ENCODE results near the gene FBXO15. TPM values are rescaled to one million over a fixed set of nuclear protein-coding genes. Genes with fewer than 3 reads are reported as not detected.

Gene FBXO15
- total RNA-seq, 2 donors from 2014 or later: 1.0 to 3.3 TPM

GRCh38 chr18:74155276-74155675, 7.6 kb upstream of the FBXO15 start:
- no peak for ATAC-seq
- no peak for TF ChIP-seq POLR2A (IDR thresholded peaks at IDR 0.05)
- no peak for TF ChIP-seq CTCF (IDR thresholded peaks at IDR 0.05)

GRCh38 chr18:74154716-74155115, 7.1 kb upstream of the FBXO15 start:
- TF ChIP-seq POLR2A (IDR thresholded peaks at IDR 0.05) (no peak), CTCF (IDR thresholded peaks at IDR 0.05) (no peak)
- H3K27ac ChIP-seq: no peak overlapping the region
- 87 to 90% methylated on average over 4 of the region's 4 CpGs for WGBS, 2 donors
- intact Hi-C loops (cut with DNase I): no loop called here
- H3K36me3 ChIP-seq (replicated peaks in 1 of 2; ENCODE audit: insufficient read depth in 1 of 2, low read depth in 2 of 2): peaks cover 0 to 21% of the 10 kb centered on the region in 2 donors
- no peaks in the 10 kb centered on the region for H3K9me3 ChIP-seq
- DNase-seq: no peak
- peaks cover 12% of the 10 kb centered on the region for H3K4me1 ChIP-seq
- H3K4me3 ChIP-seq: no peak overlapping the region
- no peaks in the 10 kb centered on the region for H3K27me3 ChIP-seq
- no peak for ATAC-seq

More at GRCh38 chr18:74155276-74155675, 7.6 kb upstream of the FBXO15 start:
- Histone ChIP-seq H3K9me3 (no peaks in the 10 kb centered on the region), H3K36me3 (replicated peaks in 1 of 2; ENCODE audit: insufficient read depth in 1 of 2, low read depth in 2 of 2) (peaks cover 0 to 21% of the 10 kb centered on the region in 2 donors), H3K4me3 (no peak overlapping the region), H3K27me3 (no peaks in the 10 kb centered on the region), H3K27ac (no peak overlapping the region), H3K4me1 (peaks cover 6% of the 10 kb centered on the region)
- DNase-seq: no peak
- WGBS, 2 donors: 73 to 80% methylated on average over 4 of the region's 4 CpGs
- intact Hi-C loops (cut with DNase I): no loop called here

GRCh38 chr18:74153793-74154192, 6.2 kb upstream of the FBXO15 start:
- 92 to 95% methylated on average over 4 of the region's 4 CpGs for WGBS, 2 donors
- DNase-seq (no peak), ATAC-seq (no peak)
- intact Hi-C loops (cut with DNase I): no loop called here
- H3K9me3 ChIP-seq: no peaks in the 10 kb centered on the region
- TF ChIP-seq CTCF (IDR thresholded peaks at IDR 0.05): no peak
- no peak for TF ChIP-seq POLR2A (IDR thresholded peaks at IDR 0.05)
- no peak overlapping the region for H3K27ac ChIP-seq
- H3K36me3 ChIP-seq (replicated peaks in 1 of 2; ENCODE audit: insufficient read depth in 1 of 2, low read depth in 2 of 2): peaks cover 0 to 21% of the 10 kb centered on the region in 2 donors
- no peaks in the 10 kb centered on the region for H3K27me3 ChIP-seq
- H3K4me1 ChIP-seq: peaks cover 21% of the 10 kb centered on the region
- H3K4me3 ChIP-seq: no peak overlapping the region

- H3K36me3 ChIP-seq (replicated peaks in 1 of 2; ENCODE audit: insufficient read depth in 1 of 2, low read depth in 2 of 2): peaks cover 0 to 18% of the 10 kb centered on the region in 2 donors
- no peak overlapping the region for H3K27ac ChIP-seq
- no peak overlapping the region for H3K4me3 ChIP-seq
- TF ChIP-seq CTCF (IDR thresholded peaks at IDR 0.05): no peak
- ATAC-seq: no peak
- no peaks in the 10 kb centered on the region for H3K9me3 ChIP-seq
- peaks cover 22% of the 10 kb centered on the region for H3K4me1 ChIP-seq
- no peaks in the 10 kb centered on the region for H3K27me3 ChIP-seq
- no peak for DNase-seq
- intact Hi-C loops (cut with DNase I): no loop called here
- WGBS, 2 donors: 84% methylated on average over 4 of the region's 4 CpGs
Measured at GRCh38 chr18:74153377-74153776, 5.7 kb upstream of the FBXO15 start.

GRCh38 chr18:74152857-74153256, 5.2 kb upstream of the FBXO15 start:
- ATAC-seq (no peak), DNase-seq (no peak)
- H3K4me1 ChIP-seq: peaks cover 22% of the 10 kb centered on the region
- no peak overlapping the region for H3K4me3 ChIP-seq
- no peaks in the 10 kb centered on the region for H3K27me3 ChIP-seq
- 93 to 94% methylated on average over 2 of the region's 2 CpGs for WGBS, 2 donors
- peaks cover 0 to 15% of the 10 kb centered on the region in 2 donors for H3K36me3 ChIP-seq (replicated peaks in 1 of 2; ENCODE audit: insufficient read depth in 1 of 2, low read depth in 2 of 2)
- TF ChIP-seq CTCF (IDR thresholded peaks at IDR 0.05) (no peak), POLR2A (IDR thresholded peaks at IDR 0.05) (no peak)
- intact Hi-C loops (cut with DNase I): no loop called here
- no peaks in the 10 kb centered on the region for H3K9me3 ChIP-seq
- H3K27ac ChIP-seq: no peak overlapping the region

Measured in body of pancreas (tissue), 4 donors.